Islet of Langerhans (tissue), 1 donor: ENCODE data around the gene MAP3K20.
"Not testable (repeated sequence)": the region's sequence is repeated elsewhere in the genome, so short reads cannot be mapped to it uniquely, and the experiment has no call there.

ENCODE experiments used
- FAIRE-seq: peaks from one replicate; lab custom pipeline; 2011; peaks lifted over from hg19 to GRCh38; lab: Jason Lieb, UNC

Gene MAP3K20

DNA sequence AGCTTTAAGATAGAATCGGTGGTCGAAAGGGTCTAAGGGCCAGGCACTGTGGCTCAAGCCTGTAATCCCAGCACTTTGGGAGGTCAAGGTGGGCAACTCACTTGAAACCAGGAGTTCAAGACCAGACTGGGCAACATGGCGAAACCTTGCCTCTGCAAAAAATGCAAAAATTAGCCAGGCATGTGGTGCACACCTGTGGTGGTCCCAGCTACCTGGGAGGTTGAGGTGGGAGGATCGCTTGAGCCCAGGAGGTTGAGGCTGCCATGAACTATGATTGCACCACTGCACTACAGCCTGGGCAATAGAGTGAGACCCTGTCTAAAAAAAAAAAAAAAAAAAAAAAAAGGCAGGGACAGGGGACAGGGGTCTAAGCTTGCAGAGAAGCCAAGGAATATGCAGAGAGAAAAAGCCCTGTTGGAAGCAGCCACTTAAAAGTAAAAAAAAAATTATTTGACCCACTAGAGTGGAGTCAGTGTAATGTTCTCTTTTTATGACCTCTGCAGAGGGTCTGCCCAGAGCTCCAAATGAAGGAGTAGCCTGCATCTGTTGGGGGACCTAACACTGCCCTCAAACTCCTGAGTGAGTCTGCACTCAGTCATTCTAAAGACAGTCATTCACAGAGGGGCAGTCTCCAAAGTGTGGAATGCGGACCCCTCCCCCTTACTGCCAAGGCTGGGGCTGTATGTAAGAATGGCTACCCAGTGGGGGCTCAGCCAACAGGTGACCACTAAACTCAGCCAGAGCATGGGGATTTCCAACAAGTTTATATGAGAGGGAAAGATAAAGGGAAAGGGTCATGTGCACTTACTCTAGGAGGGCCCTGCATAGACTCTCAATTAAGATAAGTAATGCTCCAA is 160.5 kb downstream of the MAP3K20 start:
- no peak for FAIRE-seq

- FAIRE-seq = no peak
Measured at GRCh38 chr2:173238385-173238784, 162.7 kb downstream of the MAP3K20 start.

DNA sequence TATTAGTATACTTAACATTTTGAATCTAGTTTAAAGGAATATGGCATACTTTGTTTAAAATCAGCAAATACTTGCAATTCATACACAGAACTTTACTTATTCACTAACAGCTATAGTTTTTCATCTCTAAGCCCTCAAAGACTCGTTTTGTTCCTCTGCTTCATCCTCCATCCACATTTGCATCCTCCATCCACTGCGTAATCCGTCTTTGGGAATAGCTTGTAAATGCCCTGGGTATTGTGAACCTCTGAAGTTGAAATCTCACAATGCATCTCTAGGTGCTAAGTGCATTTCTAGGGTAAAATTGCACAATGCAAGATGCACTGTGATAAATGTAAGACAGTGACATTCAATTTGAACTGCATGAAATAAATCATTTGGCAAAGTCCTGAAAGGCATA is 163.2 kb downstream of the MAP3K20 start:
- no peak for FAIRE-seq

GRCh38 chr2:173239644-173240043 is 164.0 kb downstream of the MAP3K20 start:
- FAIRE-seq = no peak

GRCh38 chr2:173240083-173240482 is 164.4 kb downstream of the MAP3K20 start:
- FAIRE-seq = no peak

DNA sequence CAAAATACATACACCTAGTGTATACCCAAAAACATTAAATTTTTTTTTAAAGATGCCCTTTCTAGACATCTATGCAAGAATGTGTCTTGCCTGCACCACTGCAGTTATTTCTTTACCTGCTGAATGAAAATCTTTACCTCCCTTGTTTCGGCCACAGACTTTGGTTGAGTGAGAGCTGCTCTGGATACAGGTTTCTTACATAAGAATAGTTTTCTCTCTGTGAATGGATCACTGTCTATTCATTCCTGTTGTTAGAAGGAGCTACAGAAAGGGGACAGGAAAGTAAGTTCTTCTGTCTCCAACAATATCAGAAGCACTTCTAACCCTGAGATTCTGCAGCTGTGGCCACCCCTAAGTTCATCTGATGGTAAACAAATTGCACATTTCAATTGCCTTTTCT is 166.0 kb downstream of the MAP3K20 start:
- no peak for FAIRE-seq

DNA sequence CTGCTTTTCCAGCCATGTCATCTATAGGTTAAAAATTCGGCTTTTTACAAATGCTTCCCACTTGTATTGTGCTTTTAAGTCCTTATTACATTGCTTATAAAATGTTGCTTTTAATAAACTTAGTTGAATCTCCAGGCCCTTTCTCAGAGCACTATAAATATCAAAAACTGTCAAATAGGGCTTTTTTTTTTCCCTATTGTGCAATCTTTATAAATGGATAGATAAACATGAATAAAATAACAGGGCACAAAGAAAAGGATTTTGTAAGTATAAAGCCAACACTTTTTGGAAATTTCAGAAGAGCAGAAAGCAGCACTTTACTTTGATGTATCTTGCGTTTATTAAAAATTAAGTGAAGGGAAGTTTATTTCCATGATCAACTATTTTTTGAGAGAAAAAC is 171.5 kb downstream of the MAP3K20 start:
- FAIRE-seq = no peak

DNA sequence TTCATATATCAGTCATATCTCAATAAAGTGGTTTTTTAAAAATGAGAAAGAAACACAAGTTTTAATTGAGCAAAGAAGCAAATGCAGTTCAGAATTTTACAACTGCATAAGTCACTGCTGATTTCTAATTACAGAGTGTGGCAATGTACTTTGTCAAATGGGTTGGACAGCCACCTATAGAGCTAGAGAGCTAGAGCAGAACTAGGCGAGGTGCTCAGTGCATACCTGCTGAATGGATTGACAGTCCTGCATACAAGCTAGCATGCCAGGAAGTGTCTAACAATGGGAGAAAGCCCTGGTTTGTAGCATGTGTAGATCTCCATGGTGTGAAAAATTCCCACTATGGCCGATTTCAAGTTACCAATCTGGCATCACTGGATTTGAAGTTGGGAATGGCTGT is 172.7 kb downstream of the MAP3K20 start:
- no peak for FAIRE-seq

GRCh38 chr2:173249661-173250641 is 174.3 kb downstream of the MAP3K20 start:
- FAIRE-seq = no peak

- FAIRE-seq = no peak
Measured at GRCh38 chr2:173251225-173251624, 175.6 kb downstream of the MAP3K20 start.

- FAIRE-seq = no peak
Measured at GRCh38 chr2:173252581-173252980, 176.9 kb downstream of the MAP3K20 start.

- no peak for FAIRE-seq
Measured at GRCh38 chr2:173254659-173255058, 179.0 kb downstream of the MAP3K20 start.

DNA sequence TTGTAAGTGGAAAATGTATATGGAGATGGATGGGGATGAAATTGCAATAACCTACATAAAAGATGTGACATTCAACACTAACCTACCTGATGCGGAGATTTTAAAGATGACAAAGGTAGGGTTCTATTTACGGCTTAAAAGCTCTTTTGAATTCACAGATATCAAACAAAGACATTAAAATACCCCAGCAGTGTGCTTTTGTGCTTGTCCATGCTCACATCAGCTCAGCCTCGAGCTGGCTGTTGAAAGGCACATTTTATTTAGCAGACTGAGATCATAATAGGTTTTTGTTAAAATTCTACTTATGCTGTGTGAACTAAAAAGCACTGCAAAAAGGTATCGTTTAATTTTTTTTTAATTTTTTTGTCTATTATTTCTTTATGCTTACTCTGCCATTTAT is 183.1 kb downstream of the MAP3K20 start:
- no peak for FAIRE-seq

- FAIRE-seq = not testable (repeated sequence)
Measured at GRCh38 chr2:173262356-173262755, 186.7 kb downstream of the MAP3K20 start.

GRCh38 chr2:173264151-173264550 is 188.5 kb downstream of the MAP3K20 start:
- no peak for FAIRE-seq

- FAIRE-seq = no peak
Measured at GRCh38 chr2:173264603-173265366, 189.1 kb downstream of the MAP3K20 start.

DNA sequence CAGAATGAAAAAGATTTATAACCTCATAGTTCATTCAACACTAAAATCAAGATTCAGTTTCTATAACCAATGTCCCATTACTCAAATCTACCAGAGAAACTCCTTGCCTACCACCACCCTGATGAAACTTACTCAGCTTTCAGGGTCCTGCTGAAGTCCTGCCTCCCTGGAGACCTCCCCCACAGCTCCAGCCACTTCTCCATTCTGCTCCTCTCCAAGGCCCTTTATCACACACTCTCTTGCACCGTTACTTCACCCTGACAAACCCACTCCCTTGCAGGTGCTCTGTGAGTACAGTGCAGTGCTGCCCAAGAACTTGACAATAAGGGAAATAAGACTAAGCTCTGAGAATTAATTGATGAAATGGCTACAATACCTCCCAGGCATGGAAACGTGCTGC is 195.5 kb downstream of the MAP3K20 start:
- FAIRE-seq = no peak

DNA sequence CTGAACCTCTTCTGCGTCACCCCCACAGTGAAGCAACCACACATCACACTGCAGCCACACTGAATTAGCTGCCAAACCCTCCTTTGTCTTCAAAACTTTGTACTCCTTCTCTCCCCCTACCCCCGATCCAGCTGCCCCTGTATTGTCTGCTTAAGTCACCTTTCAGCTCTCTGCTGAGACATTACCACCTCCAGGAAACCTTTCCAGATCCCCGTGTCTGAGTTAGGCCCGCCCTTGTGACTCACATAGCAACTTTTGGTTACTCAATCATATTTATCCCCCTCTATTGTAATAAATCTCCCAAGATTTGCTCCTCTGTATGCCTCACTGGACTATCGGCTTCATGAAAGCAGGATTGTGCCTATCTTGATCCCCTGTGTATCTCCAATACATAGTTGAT is 196.2 kb downstream of the MAP3K20 start:
- FAIRE-seq = no peak

DNA sequence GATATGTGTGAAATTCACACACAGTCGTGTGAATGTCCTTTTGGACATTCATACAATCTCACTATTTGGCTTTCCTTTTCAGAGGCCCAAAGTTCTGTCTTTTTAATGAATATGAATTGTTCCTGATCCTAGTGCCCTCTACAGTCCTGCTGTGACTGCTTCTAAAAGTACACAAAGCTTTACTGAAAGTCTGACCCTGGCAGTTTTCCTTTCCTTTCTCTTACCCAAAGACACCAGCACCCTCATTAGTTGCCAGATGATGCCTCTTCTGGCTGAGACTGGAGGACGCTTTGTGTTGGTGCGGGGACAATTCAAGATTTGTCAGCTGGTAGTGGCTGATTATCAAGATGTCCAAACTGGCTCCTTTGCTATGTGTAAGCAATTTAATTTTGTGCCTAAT is 197.2 kb downstream of the MAP3K20 start:
- FAIRE-seq = no peak

DNA sequence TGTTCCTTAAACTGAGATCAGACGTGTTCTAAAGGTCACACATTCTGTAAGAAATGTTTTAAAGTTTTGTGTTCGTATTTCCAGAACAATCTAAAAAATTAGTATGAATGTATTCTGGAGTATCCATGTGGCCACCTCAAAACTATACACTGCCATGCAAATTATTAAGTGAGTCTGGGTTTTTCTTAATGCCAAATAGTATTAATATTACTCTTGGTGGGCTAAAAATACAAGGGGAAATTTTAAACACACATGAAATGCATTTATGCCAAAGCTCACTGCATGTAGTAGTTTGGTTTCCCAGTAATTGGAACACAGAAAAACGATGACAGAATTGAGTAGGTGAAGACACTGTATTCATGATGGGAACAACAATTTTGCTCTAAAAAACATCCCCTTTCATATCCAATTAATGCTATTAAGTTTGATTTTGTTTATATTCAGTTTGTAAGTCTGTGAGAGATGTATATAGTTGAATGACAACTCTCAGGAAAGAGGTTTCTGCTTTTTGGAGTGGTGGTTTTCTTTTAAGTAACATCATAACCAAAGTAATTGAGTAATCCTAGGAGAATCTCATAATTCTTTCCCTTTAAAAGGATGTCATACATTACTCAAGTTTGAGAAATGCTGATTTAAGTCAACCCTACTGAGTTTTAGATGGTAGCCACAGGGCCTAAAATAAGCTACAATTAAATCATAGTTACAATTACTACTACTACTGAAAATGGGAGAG is 203.3 kb downstream of the MAP3K20 start:
- no peak for FAIRE-seq

GRCh38 chr2:173279527-173279868 is 203.9 kb downstream of the MAP3K20 start:
- no peak for FAIRE-seq

DNA sequence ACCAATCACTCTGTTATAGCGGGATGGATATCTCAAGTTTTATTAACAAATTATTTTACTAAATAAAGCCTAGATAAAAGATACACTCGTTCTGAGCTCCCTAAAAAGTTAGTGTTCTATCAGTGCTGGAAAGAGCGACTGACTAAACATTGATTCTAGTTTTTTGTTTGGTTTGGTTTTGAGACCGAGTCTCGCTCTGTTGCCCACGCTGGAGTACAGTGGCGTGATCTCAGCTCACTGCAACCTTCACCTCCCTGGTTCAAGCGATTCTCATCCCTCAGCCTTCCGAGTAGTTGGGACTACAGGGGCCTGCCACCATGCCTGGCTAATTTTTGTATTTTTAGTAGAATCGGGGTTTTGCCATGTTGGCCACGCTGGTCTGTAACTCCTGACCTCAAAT is 205.2 kb downstream of the MAP3K20 start:
- FAIRE-seq = no peak
